ENCODE measurements around the gene DENND1B.
"Not testable (repeated sequence)": the region's sequence is repeated elsewhere in the genome, so short reads cannot be mapped to it uniquely, and the experiment has no call there.

Gene DENND1B

GRCh38 chr1:197706601-197707000, 68.7 kb downstream of the DENND1B start:
- DNase-seq (ENCODE audit: low read depth in 2 of 2): no peak
- no peak overlapping the region for H3K4me3 ChIP-seq (replicated peaks in 1 of 2; ENCODE audit: low read depth in 2 of 2, low read length in 2 of 2)
- no peak for TF ChIP-seq CTCF (IDR thresholded peaks at IDR 0.05; ENCODE audit: low read depth, low read length)

- no peak for DNase-seq (ENCODE audit: low read depth in 2 of 2)
- TF ChIP-seq CTCF (IDR thresholded peaks at IDR 0.05; ENCODE audit: low read depth, low read length): no peak
- no peak overlapping the region for H3K4me3 ChIP-seq (replicated peaks in 1 of 2; ENCODE audit: low read depth in 2 of 2, low read length in 2 of 2)
Observed at GRCh38 chr1:197705941-197706340, 69.3 kb downstream of the DENND1B start.

- H3K4me3 ChIP-seq (replicated peaks in 1 of 2; ENCODE audit: low read depth in 2 of 2, low read length in 2 of 2); DNase-seq (ENCODE audit: low read depth in 2 of 2): not testable (repeated sequence)
Observed at GRCh38 chr1:197700688-197701087, 74.6 kb downstream of the DENND1B start.

- TF ChIP-seq CTCF (IDR thresholded peaks at IDR 0.05; ENCODE audit: low read depth, low read length): no peak
- H3K4me3 ChIP-seq (replicated peaks in 1 of 2; ENCODE audit: low read depth in 2 of 2, low read length in 2 of 2): no peak overlapping the region
- peak; percentile 31 to 62 for DNase-seq (ENCODE audit: low read depth in 2 of 2)
Observed at GRCh38 chr1:197696372-197696771, 78.9 kb downstream of the DENND1B start.

GRCh38 chr1:197695961-197696360, 79.3 kb downstream of the DENND1B start:
- peak; percentile 32 to 40 for DNase-seq (ENCODE audit: low read depth in 2 of 2)
- no peak overlapping the region for H3K4me3 ChIP-seq (replicated peaks in 1 of 2; ENCODE audit: low read depth in 2 of 2, low read length in 2 of 2)
- TF ChIP-seq CTCF (IDR thresholded peaks at IDR 0.05; ENCODE audit: low read depth, low read length): no peak

- no peak overlapping the region for H3K4me3 ChIP-seq (replicated peaks in 1 of 2; ENCODE audit: low read depth in 2 of 2, low read length in 2 of 2)
- DNase-seq (ENCODE audit: low read depth in 2 of 2): peak; percentile 43 to 59
- peak; percentile 38 for TF ChIP-seq CTCF (IDR thresholded peaks at IDR 0.05; ENCODE audit: low read depth, low read length)
Observed at GRCh38 chr1:197692965-197693364, 82.3 kb downstream of the DENND1B start.

- no peak for TF ChIP-seq CTCF (IDR thresholded peaks at IDR 0.05; ENCODE audit: low read depth, low read length)
- no peak for DNase-seq (ENCODE audit: low read depth in 2 of 2)
- no peak overlapping the region for H3K4me3 ChIP-seq (replicated peaks in 1 of 2; ENCODE audit: low read depth in 2 of 2, low read length in 2 of 2)
Observed at GRCh38 chr1:197691816-197692215, 83.5 kb downstream of the DENND1B start.
